Activated B cell treated with CpG ODN at 0.5 μM for 24 hours (primary cell): ENCODE results near the gene SRRM4. TPM values are rescaled to one million over a fixed set of nuclear protein-coding genes. Genes with fewer than 3 reads are reported as not detected.

Experiments used
- ATAC-seq: fragments of 200-7000 bp; cut with Tn5 transposase; one replicate; pipeline ENCODE4 v1.10.0; 2021; ENCODE audit warnings: low read depth, mild to moderate bottlenecking, moderate library complexity
- CTCF ChIA-PET: fragments of 350-600 bp; sonication (Branson Sonifier 250); formaldehyde crosslinking; loops from one replicate; lab custom pipeline; 2021; ENCODE audit warnings: antibody characterized with exemption; lab: Charles Lee
- POLR2A ChIA-PET: fragments of 350-600 bp; sonication (Branson Sonifier 250); formaldehyde crosslinking; loops from one replicate; lab custom pipeline; 2021; ENCODE audit warnings: antibody characterized with exemption; lab: Charles Lee
- DNase-seq: peaks from one replicate; pipeline ENCODE4 v3.0.0; 2022
- H3K27ac Mint-ChIP-seq: one replicate; pipeline ENCODE4 v1.8.0; 2020; ENCODE audit warnings: mixed read lengths
- H3K27me3 Mint-ChIP-seq: one replicate; pipeline ENCODE4 v1.8.0; 2021; ENCODE audit warnings: mixed read lengths
- H3K36me3 Mint-ChIP-seq: one replicate; pipeline ENCODE4 v1.8.0; 2021; ENCODE audit warnings: low read depth, mixed read lengths
- H3K4me1 Mint-ChIP-seq: one replicate; pipeline ENCODE4 v1.8.0; 2021; ENCODE audit warnings: mixed read lengths
- H3K4me3 Mint-ChIP-seq: one replicate; pipeline ENCODE4 v1.8.0; 2020; ENCODE audit warnings: mild to moderate bottlenecking, mixed read lengths
- H3K9me3 Mint-ChIP-seq: one replicate; pipeline ENCODE4 v1.8.0; 2020; ENCODE audit warnings: mixed read lengths
- CTCF ChIP-seq: fragments of 200-600 bp; IDR thresholded peaks from one replicate; pipeline ENCODE4 v1.8.0; 2022; ENCODE audit warnings: antibody characterized with exemption, mild to moderate bottlenecking
- intact Hi-C: fragments of 100-400 bp; cut with micrococcal nuclease; formaldehyde crosslinking; loops from one replicate; pipeline ENCODE4 v1.15.1; 2024
- total RNA-seq: library from RNA; stranded (reverse); gene quantifications from 2 replicates; pipeline ENCODE4 v1.2.3, GENCODE V29; 2022

SRRM4 gene
- total RNA-seq, 1 donor from 2014 or later = not detected

DNA sequence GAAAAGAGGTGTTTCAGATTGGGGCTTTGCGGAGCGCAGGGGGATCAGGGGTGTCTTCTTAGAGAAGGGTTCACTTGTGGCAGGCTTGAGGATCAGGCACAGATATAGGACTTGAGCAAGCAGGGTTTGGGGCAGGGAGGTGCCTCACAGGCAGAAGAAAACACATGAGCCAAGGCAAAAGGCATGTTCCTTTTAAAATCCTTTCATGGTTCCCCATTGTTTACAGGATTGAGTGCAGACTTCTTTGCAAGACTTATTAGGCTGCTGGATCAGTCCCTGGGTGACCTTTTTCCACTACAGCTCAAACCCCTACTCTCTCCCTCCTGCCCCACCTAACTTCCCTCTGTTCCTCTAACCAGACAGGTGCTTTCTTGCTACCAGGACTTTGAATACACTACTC, 217.1 kb downstream of the SRRM4 start:
- ATAC-seq (no peak), DNase-seq (no peak)
- Mint-ChIP-seq H3K9me3 (no peaks in the 10 kb centered on the region), H3K27me3 (no peaks in the 10 kb centered on the region), H3K4me1 (no peaks in the 10 kb centered on the region), H3K4me3 (no peak overlapping the region), H3K36me3 (no peaks in the 10 kb centered on the region), H3K27ac (no peak overlapping the region)
- no peak for TF ChIP-seq CTCF
- intact Hi-C loops = no loop called here
- ChIA-PET POLR2A (no interaction called here), CTCF (no interaction called here)

GRCh38 chr12:119200601-119201000, 219.3 kb downstream of the SRRM4 start:
- Mint-ChIP-seq H3K36me3 (no peaks in the 10 kb centered on the region), H3K4me1 (no peaks in the 10 kb centered on the region), H3K9me3 (no peaks in the 10 kb centered on the region), H3K27me3 (no peaks in the 10 kb centered on the region), H3K27ac (no peak overlapping the region), H3K4me3 (no peak overlapping the region)
- ChIA-PET POLR2A (no interaction called here), CTCF (no interaction called here)
- DNase-seq (no peak), ATAC-seq (no peak)
- intact Hi-C loops = no loop called here
- no peak for TF ChIP-seq CTCF

- Mint-ChIP-seq H3K27me3 (no peaks in the 10 kb centered on the region), H3K27ac (no peak overlapping the region), H3K4me3 (no peak overlapping the region), H3K4me1 (no peaks in the 10 kb centered on the region), H3K9me3 (no peaks in the 10 kb centered on the region), H3K36me3 (no peaks in the 10 kb centered on the region)
- CTCF ChIA-PET = no interaction called here
- ATAC-seq (no peak), DNase-seq (no peak)
- no peak for TF ChIP-seq CTCF
- POLR2A ChIA-PET = no interaction called here
- intact Hi-C loops = no loop called here
Observed at GRCh38 chr12:119201789-119202543, 220.6 kb downstream of the SRRM4 start.

DNA sequence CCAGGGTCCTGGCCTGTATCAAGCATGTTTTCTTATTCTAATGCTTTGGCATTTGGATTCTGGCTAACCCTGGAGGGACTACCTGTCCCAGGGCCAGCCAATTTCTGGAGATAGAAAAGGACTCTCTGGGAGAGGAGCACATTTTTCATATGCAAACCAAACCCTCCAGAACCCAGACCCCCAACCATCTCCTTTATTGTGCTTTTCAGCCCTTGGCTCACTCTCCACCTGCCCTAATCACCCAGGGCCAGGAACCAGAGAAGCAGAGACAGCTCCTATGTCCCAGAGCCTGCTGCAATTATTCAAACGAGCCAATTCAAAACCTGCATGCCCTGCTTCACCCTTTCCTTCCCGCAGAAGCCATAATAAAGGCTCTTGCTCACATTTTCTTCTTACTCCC, 221.2 kb downstream of the SRRM4 start:
- no peak for TF ChIP-seq CTCF
- H3K36me3 Mint-ChIP-seq = no peaks in the 10 kb centered on the region
- H3K4me3 Mint-ChIP-seq = no peak overlapping the region
- H3K27me3 Mint-ChIP-seq = no peaks in the 10 kb centered on the region
- POLR2A ChIA-PET = no interaction called here
- no peaks in the 10 kb centered on the region for H3K9me3 Mint-ChIP-seq
- intact Hi-C loops = no loop called here
- DNase-seq (no peak), ATAC-seq (no peak)
- no peak overlapping the region for H3K27ac Mint-ChIP-seq
- H3K4me1 Mint-ChIP-seq = no peaks in the 10 kb centered on the region
- CTCF ChIA-PET = no interaction called here

GRCh38 chr12:119204131-119204530, 222.8 kb downstream of the SRRM4 start:
- no peak overlapping the region for H3K4me3 Mint-ChIP-seq
- no peaks in the 10 kb centered on the region for H3K9me3 Mint-ChIP-seq
- ATAC-seq (no peak), DNase-seq (no peak)
- no peak overlapping the region for H3K27ac Mint-ChIP-seq
- no peak for TF ChIP-seq CTCF
- intact Hi-C loops = no loop called here
- H3K27me3 Mint-ChIP-seq = no peaks in the 10 kb centered on the region
- CTCF ChIA-PET = no interaction called here
- no peaks in the 10 kb centered on the region for H3K4me1 Mint-ChIP-seq
- POLR2A ChIA-PET = no interaction called here
- H3K36me3 Mint-ChIP-seq = no peaks in the 10 kb centered on the region
